ENCODE results near the gene PAMR1.

Gene PAMR1

DNA sequence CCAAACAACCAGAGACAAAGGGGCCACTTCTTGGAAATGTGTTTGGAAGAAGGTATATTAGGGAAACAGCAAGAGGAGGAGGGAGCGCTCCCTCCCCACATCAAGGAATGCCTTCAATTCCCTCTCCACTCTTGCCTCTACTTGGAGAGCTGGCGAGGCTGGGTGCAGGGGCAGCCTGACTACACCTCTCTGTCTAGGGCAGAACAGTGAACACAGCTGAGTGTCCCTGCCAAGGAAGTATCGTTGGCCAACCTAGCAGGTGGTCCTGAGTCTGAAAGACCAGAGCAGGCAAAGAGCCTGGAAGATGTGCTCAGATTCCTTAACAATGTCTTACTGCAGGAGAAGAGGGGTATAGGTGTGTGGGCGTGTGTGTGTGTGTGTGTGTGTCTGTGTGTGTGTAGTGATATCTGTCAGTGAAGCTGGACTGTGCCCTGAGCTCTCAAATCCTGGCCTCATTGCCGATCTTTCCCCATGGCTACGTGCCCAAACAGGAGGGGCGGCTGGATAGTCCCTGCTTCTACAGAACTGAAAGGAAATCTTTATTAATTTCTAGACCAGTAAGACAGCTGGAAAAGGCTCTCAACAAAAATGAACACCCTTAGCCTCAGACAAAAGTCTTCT is 46.8 kb downstream of the PAMR1 start:
- no peak overlapping the region for H3K4me3 ChIP-seq (ENCODE audit: low read length)
- DNase-seq (ENCODE audit: low read depth) = no peak
- no peak for TF ChIP-seq CTCF (conservative IDR thresholded peaks at IDR 0.05; ENCODE audit: low read length)

GRCh38 chr11:35477901-35478300 is 47.5 kb downstream of the PAMR1 start:
- no peak overlapping the region for H3K4me3 ChIP-seq (ENCODE audit: low read length)
- no peak for DNase-seq (ENCODE audit: low read depth)
- TF ChIP-seq CTCF (conservative IDR thresholded peaks at IDR 0.05; ENCODE audit: low read length) = no peak

GRCh38 chr11:35474688-35475087 is 50.7 kb downstream of the PAMR1 start:
- no peak overlapping the region for H3K4me3 ChIP-seq (ENCODE audit: low read length)
- no peak for TF ChIP-seq CTCF (conservative IDR thresholded peaks at IDR 0.05; ENCODE audit: low read length)
- no peak for DNase-seq (ENCODE audit: low read depth)

GRCh38 chr11:35473795-35474374 is 51.5 kb downstream of the PAMR1 start:
- no peak for DNase-seq (ENCODE audit: low read depth)
- TF ChIP-seq CTCF (conservative IDR thresholded peaks at IDR 0.05; ENCODE audit: low read length) = no peak
- no peak overlapping the region for H3K4me3 ChIP-seq (ENCODE audit: low read length)

DNA sequence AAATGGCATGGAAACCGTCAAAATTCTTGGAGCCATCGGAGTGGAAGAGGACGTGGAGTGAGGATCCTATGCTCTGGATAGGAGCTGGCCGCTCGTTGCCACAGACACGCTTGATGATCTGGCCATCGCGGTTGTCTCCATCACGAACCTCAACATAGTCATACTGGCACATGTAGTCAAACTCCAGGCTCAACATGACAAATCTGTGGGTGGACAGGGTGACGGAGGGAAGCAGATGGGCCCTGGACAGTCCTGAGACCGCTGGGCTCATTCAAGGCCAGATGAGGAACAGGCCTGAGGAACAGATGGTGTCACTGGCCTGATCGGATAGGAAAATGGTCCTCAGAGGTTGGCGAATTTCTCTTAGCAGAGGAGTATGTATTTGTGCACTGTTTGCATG is 54.8 kb downstream of the PAMR1 start:
- DNase-seq (ENCODE audit: low read depth) = no peak
- no peak overlapping the region for H3K4me3 ChIP-seq (ENCODE audit: low read length)
- no peak for TF ChIP-seq CTCF (conservative IDR thresholded peaks at IDR 0.05; ENCODE audit: low read length)

DNA sequence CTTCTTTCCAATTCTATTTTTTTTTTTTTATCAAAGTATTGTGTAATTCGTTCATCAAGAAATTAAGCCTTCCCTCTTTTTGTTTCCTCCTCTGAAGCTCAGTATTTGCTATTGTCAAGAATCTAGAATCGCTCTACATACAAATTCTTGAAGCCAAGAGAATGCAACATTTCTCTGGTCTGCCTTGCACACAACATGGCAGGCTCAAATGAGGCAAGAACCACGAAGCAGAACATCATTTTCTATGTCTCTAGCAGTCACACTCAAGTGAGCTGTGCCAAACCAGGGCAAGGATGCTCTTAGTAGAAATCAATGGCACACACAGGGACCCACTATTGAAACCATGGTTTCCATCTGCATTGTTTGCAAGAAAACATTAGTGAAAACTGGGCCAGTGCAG is 59.4 kb downstream of the PAMR1 start:
- no peak overlapping the region for H3K4me3 ChIP-seq (ENCODE audit: low read length)
- no peak for TF ChIP-seq CTCF (conservative IDR thresholded peaks at IDR 0.05; ENCODE audit: low read length)

GRCh38 chr11:35464308-35464707 is 61.1 kb downstream of the PAMR1 start:
- TF ChIP-seq CTCF (conservative IDR thresholded peaks at IDR 0.05; ENCODE audit: low read length) = peak; percentile 47
- DNase-seq (ENCODE audit: low read depth) = no peak
- no peak overlapping the region for H3K4me3 ChIP-seq (ENCODE audit: low read length)

More for the DNA sequence above, 59.4 kb downstream of the PAMR1 start:
- DNase-seq (ENCODE audit: low read depth) = no peak

Data from AG10803 (cell line).